EL (cell line): ENCODE measurements around the gene HAX1.
"Not testable (repeated sequence)": the region's sequence is repeated elsewhere in the genome, so short reads cannot be mapped to it uniquely, and the experiment has no call there.

ENCODE experiments used
- DNase-seq: peaks from one replicate; pipeline ENCODE4 v3.0.0-alpha.2; 2016

The HAX1 gene

GRCh38 chr1:154272217-154272998 is at the start of gene HAX1:
HAX1 (plus strand) TSS chr1:154272629; CDS start chr1:154272724, 95 bp downstream.
- peak; percentile 98 for DNase-seq

- DNase-seq = no peak
Measured at GRCh38 chr1:154222918-154223317, 49.5 kb upstream of the HAX1 start.

GRCh38 chr1:154223621-154224020 is 48.8 kb upstream of the HAX1 start:
- DNase-seq = no peak

- DNase-seq = no peak
Measured at GRCh38 chr1:154225370-154225769, 47.1 kb upstream of the HAX1 start.

GRCh38 chr1:154231112-154231511 is 41.3 kb upstream of the HAX1 start:
- not testable (repeated sequence) for DNase-seq

GRCh38 chr1:154233127-154233526 is 39.3 kb upstream of the HAX1 start:
- DNase-seq = peak; percentile 31

GRCh38 chr1:154236855-154237254 is 35.6 kb upstream of the HAX1 start:
- no peak for DNase-seq

GRCh38 chr1:154237435-154237834 is 35.0 kb upstream of the HAX1 start:
- no peak for DNase-seq

GRCh38 chr1:154237880-154238506 is 34.4 kb upstream of the HAX1 start:
- DNase-seq = no peak

GRCh38 chr1:154239491-154239890 is 32.9 kb upstream of the HAX1 start:
- DNase-seq = no peak

GRCh38 chr1:154240294-154240833 is 32.1 kb upstream of the HAX1 start:
- DNase-seq = no peak

- no peak for DNase-seq
Measured at GRCh38 chr1:154241703-154242351, 30.6 kb upstream of the HAX1 start.

GRCh38 chr1:154253671-154254070 is 18.8 kb upstream of the HAX1 start:
- DNase-seq = no peak

GRCh38 chr1:154256686-154257085 is 15.7 kb upstream of the HAX1 start:
- DNase-seq = no peak

GRCh38 chr1:154258784-154259183 is 13.6 kb upstream of the HAX1 start:
- DNase-seq = no peak

- DNase-seq = no peak
Measured at GRCh38 chr1:154260127-154260526, 12.3 kb upstream of the HAX1 start.

- no peak for DNase-seq
Measured at GRCh38 chr1:154263465-154264332, 8.7 kb upstream of the HAX1 start.

- no peak for DNase-seq
Measured at GRCh38 chr1:154264454-154264853, 8.0 kb upstream of the HAX1 start.

GRCh38 chr1:154265586-154265985 is 6.8 kb upstream of the HAX1 start:
- no peak for DNase-seq

- no peak for DNase-seq
Measured at GRCh38 chr1:154270833-154271232, 1.6 kb upstream of the HAX1 start.

- no peak for DNase-seq
Measured at GRCh38 chr1:154272999-154273563, 652 bp downstream of the HAX1 start.

- DNase-seq = no peak
Measured at GRCh38 chr1:154276797-154277196, 4.4 kb downstream of the HAX1 start.
